ENCODE results near the gene WRAP73. TPM values are rescaled to one million over a fixed set of nuclear protein-coding genes. Genes with fewer than 3 reads are reported as not detected.

The WRAP73 gene
- total RNA-seq, 1 experiment from 2014 or later = 41.2 TPM

DNA sequence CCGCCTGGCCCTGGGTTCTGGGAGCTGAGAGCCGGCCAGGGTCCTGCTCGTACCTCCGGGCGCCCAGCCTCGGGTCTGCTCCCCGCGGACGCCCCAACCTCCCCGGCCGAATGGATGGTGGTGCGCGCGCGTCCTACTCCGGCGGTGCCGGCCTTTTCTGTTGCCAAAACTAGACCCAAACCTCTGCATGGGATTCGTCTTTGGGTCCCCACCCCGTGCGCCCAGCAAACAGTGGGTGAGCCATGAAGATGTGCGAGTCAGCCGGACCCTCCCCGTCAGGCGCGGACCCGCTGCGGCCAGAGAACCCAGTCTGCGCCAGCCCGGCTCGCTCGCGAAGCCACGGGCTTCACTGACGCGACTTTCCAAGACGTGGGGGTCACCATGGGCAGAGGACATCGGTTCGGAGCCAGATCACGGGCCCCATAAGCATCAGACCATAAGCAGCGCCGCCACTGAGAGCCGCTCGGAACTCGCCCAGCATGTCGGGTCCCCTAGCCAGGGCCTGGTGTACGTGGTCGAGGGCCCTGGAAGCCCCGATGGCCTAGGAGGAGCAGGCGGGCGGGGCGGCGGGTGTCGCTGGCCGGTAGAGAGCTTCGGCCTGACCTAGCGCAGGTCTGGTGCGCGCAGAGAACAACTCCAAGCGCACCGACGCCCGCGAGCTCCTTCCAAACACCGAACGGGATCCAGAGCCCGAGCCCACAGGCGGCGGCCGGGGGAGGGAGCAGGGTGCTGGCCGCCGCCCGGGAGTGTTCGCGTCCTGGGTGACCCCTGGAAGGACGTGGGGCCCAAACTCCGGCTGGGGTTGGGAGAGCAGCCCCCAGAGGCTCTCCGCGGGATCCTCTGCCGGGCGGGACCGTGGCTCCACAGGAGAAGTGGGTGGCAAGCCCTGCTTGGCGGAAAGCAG, 1.4 kb upstream of the WRAP73 start:
- H3K27ac ChIP-seq (ENCODE audit: low read depth, low read length, poor library complexity, severe bottlenecking) = peak overlapping the region; percentile 77
- TF ChIP-seq CTCF (conservative IDR thresholded peaks at IDR 0.05; ENCODE audit: low read depth, low read length) (no peak), EZH2 (IDR thresholded peaks at IDR 0.05; ENCODE audit: borderline replicate concordance, low read depth, low read length, poor library complexity, severe bottlenecking) (no peak)
- H3K36me3 ChIP-seq (ENCODE audit: insufficient read depth, low read length, poor library complexity, severe bottlenecking) = peaks cover 18% of the 10 kb centered on the region
- CTCF ChIA-PET = no interaction called here
- H3K9me3 ChIP-seq (ENCODE audit: low read depth, low read length, poor library complexity, severe bottlenecking) = no peaks in the 10 kb centered on the region
- peak overlapping the region; percentile 70 for H3K4me3 ChIP-seq (ENCODE audit: low read depth, low read length, poor library complexity, severe bottlenecking)
- POLR2A ChIA-PET (ENCODE audit: low non-redundant PET) = no interaction called here
- H3K4me1 ChIP-seq (ENCODE audit: insufficient read depth, low read length, poor library complexity, severe bottlenecking) = peaks cover 9% of the 10 kb centered on the region
- intact Hi-C loops (cut with micrococcal nuclease; ENCODE audit: unreplicated experiment) = no loop called here
- H3K27me3 ChIP-seq (replicated peaks; ENCODE audit: insufficient read depth, low read depth, low read length, poor library complexity) = peaks cover 10% of the 10 kb centered on the region
- BruUV-seq (replicated peaks) = no TSS peak
- DNase-seq (ENCODE audit: low spot score) = no peak

DNA sequence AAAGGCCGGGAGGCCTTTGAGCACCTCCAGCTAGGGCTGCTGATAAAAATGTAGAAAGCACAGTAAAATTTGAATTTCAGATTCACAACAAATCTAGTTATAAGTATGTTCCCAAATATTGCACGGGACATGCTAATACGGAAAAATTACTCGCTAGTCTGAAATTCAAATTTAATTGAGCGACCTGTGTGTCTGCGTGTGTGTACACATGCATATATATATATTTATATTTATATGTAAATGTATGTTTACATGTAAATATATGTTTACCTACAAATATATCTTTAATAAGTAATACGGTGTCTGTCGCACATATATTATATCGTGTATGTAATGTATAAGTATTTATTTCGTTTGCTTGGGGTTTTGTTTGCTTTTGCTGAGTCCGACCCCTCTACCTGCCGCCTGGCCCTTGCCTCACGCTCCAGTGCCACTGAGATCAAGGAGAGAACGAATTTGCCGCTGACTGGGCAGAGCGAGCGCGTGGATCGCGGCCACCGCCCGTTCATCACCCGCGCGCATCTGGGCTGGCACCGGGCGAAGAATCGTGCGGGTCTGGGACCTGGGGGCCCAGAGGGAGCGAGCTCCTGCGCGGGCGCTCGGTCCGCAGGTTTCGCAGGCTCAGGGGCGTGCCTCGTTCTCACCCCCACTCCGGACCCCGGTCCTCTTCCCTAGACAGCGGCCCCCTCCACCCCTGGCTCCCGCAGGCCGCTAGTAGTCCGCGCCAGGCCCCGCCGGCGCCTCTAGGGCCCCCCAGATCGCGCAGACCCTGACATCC, 534 bp upstream of the WRAP73 start:
- no TSS peak for BruUV-seq (replicated peaks)
- H3K27ac ChIP-seq (ENCODE audit: low read depth, low read length, poor library complexity, severe bottlenecking) = no peak overlapping the region
- H3K4me1 ChIP-seq (ENCODE audit: insufficient read depth, low read length, poor library complexity, severe bottlenecking) = peaks cover 6% of the 10 kb centered on the region
- intact Hi-C loops (cut with micrococcal nuclease; ENCODE audit: unreplicated experiment) = no loop called here
- CTCF ChIA-PET = no interaction called here
- H3K36me3 ChIP-seq (ENCODE audit: insufficient read depth, low read length, poor library complexity, severe bottlenecking) = peaks cover 23% of the 10 kb centered on the region
- no peaks in the 10 kb centered on the region for H3K9me3 ChIP-seq (ENCODE audit: low read depth, low read length, poor library complexity, severe bottlenecking)
- POLR2A ChIA-PET (ENCODE audit: low non-redundant PET) = no interaction called here
- H3K27me3 ChIP-seq (replicated peaks; ENCODE audit: insufficient read depth, low read depth, low read length, poor library complexity) = peaks cover 10% of the 10 kb centered on the region
- no peak for DNase-seq (ENCODE audit: low spot score)
- peak overlapping the region; percentile 99 for H3K4me3 ChIP-seq (ENCODE audit: low read depth, low read length, poor library complexity, severe bottlenecking)
- TF ChIP-seq CTCF (conservative IDR thresholded peaks at IDR 0.05; ENCODE audit: low read depth, low read length) (no peak), EZH2 (IDR thresholded peaks at IDR 0.05; ENCODE audit: borderline replicate concordance, low read depth, low read length, poor library complexity, severe bottlenecking) (no peak)

DNA sequence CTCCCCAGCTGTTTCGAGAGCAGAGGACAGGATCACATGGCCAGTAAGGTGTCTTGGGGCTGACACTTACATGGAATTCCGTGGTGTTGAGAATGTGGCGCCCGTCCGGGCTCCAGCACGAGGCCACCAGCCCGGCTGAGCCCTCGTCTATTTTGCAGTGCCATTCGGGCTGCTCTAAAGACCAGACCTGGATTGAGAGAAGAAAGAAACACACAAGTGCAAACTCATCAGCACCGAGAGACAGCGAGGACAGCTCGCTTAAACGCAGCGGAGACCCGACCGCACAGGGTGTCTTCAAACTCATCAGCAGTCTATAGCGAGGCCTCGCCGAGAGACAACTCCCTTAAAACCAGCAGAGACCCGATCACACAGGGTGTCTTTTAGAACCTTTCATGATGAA, 3.3 kb downstream of the WRAP73 start:
- ChIA-PET CTCF (no interaction called here), POLR2A (ENCODE audit: low non-redundant PET) (no interaction called here)
- peaks cover 6% of the 10 kb centered on the region for H3K4me1 ChIP-seq (ENCODE audit: insufficient read depth, low read length, poor library complexity, severe bottlenecking)
- peaks cover 33% of the 10 kb centered on the region for H3K36me3 ChIP-seq (ENCODE audit: insufficient read depth, low read length, poor library complexity, severe bottlenecking)
- H3K27ac ChIP-seq (ENCODE audit: low read depth, low read length, poor library complexity, severe bottlenecking) = no peak overlapping the region
- no peak for TF ChIP-seq CTCF (conservative IDR thresholded peaks at IDR 0.05; ENCODE audit: low read depth, low read length)
- no peak for TF ChIP-seq EZH2 (IDR thresholded peaks at IDR 0.05; ENCODE audit: borderline replicate concordance, low read depth, low read length, poor library complexity, severe bottlenecking)
- intact Hi-C loops (cut with micrococcal nuclease; ENCODE audit: unreplicated experiment) = no loop called here
- H3K27me3 ChIP-seq (replicated peaks; ENCODE audit: insufficient read depth, low read depth, low read length, poor library complexity) = peaks cover 7% of the 10 kb centered on the region
- no peak for DNase-seq (ENCODE audit: low spot score)
- H3K9me3 ChIP-seq (ENCODE audit: low read depth, low read length, poor library complexity, severe bottlenecking) = no peaks in the 10 kb centered on the region
- no TSS peak for BruUV-seq (replicated peaks)
- H3K4me3 ChIP-seq (ENCODE audit: low read depth, low read length, poor library complexity, severe bottlenecking) = no peak overlapping the region
